ENCODE data around the gene ERC2. TPM values are rescaled to one million over a fixed set of nuclear protein-coding genes. Genes with fewer than 3 reads are reported as not detected.

ERC2 gene
- polyA plus RNA-seq, 3 donors = not detected

- Mint-ChIP-seq H3K27me3 (ENCODE audit: low read depth in 3 of 3) (peaks cover 5 to 25% (median 12%) of the 10 kb centered on the region in 3 donors), H3K27ac (no peak overlapping the region), H3K4me3 (no peak overlapping the region), H3K36me3 (no peaks in the 10 kb centered on the region), H3K9me3 (no peaks in the 10 kb centered on the region), H3K4me1 (no peaks in the 10 kb centered on the region)
- DNase-seq = no peak
- intact Hi-C loops (cut with micrococcal nuclease) = no loop called here
- Histone ChIP-seq H3K4me3 (replicated peaks in 1 of 3; ENCODE audit: low read depth in 2 of 3, low read length in 3 of 3) (no peak overlapping the region), H3K9ac (ENCODE audit: insufficient read depth, low read length, poor library complexity, severe bottlenecking) (no peak overlapping the region), H3K79me2 (ENCODE audit: insufficient read depth, low read length) (no peaks in the 10 kb centered on the region), H3K36me3 (replicated peaks in 1 of 2; ENCODE audit: control insufficient read depth in 1 of 2, insufficient read depth in 2 of 2, low read length in 2 of 2) (no peaks in the 10 kb centered on the region), H3K27ac (ENCODE audit: low read depth in 1 of 2, low read length in 2 of 2) (no peak overlapping the region), H3K9me3 (replicated peaks in 1 of 2; ENCODE audit: control insufficient read depth in 1 of 2, insufficient read depth in 1 of 2, low read length in 2 of 2) (no peaks in the 10 kb centered on the region), H3K4me2 (replicated peaks; ENCODE audit: extremely low read depth, low read length, poor library complexity, severe bottlenecking) (no peak overlapping the region), H3K4me1 (ENCODE audit: control insufficient read depth in 1 of 2, insufficient read depth in 2 of 2, low read length in 2 of 2) (no peaks in the 10 kb centered on the region), H4K20me1 (ENCODE audit: insufficient read depth, low read length) (no peaks in the 10 kb centered on the region), H2AFZ (ENCODE audit: insufficient read depth, low read depth, low read length, poor library complexity, severe bottlenecking) (no peak overlapping the region), H3K27me3 (ENCODE audit: control insufficient read depth in 2 of 2, insufficient read depth in 2 of 2, low read length in 2 of 2) (peaks cover 8 to 14% of the 10 kb centered on the region in 2 donors)
- WGBS (ENCODE audit: insufficient coverage) = 81% methylated on average over 4 of the region's 6 CpGs
- TF ChIP-seq CTCF (IDR thresholded peaks at IDR 0.05) = no peak
Measured at GRCh38 chr3:55473788-55474187, 994.5 kb downstream of the ERC2 start.

GRCh38 chr3:55471522-55472280 lies 996.6 kb downstream of the ERC2 start:
- H3K79me2 ChIP-seq (ENCODE audit: insufficient read depth, low read length) = no peaks in the 10 kb centered on the region
- H3K36me3 ChIP-seq (replicated peaks in 1 of 2; ENCODE audit: control insufficient read depth in 1 of 2, insufficient read depth in 2 of 2, low read length in 2 of 2) = no peaks in the 10 kb centered on the region
- no peaks in the 10 kb centered on the region for H3K9me3 ChIP-seq (replicated peaks in 1 of 2; ENCODE audit: control insufficient read depth in 1 of 2, insufficient read depth in 1 of 2, low read length in 2 of 2)
- WGBS (ENCODE audit: insufficient coverage) = 85% methylated on average over 6 of the region's 8 CpGs
- no peaks in the 10 kb centered on the region for H4K20me1 ChIP-seq (ENCODE audit: insufficient read depth, low read length)
- DNase-seq = no peak
- H3K4me2 ChIP-seq (replicated peaks; ENCODE audit: extremely low read depth, low read length, poor library complexity, severe bottlenecking) = no peak overlapping the region
- Mint-ChIP-seq H3K27ac (no peak overlapping the region), H3K36me3 (no peaks in the 10 kb centered on the region), H3K4me1 (no peaks in the 10 kb centered on the region), H3K4me3 (no peak overlapping the region), H3K27me3 (ENCODE audit: low read depth in 3 of 3) (peaks cover 3 to 9% (median 9%) of the 10 kb centered on the region in 3 donors), H3K9me3 (no peaks in the 10 kb centered on the region)
- no peak overlapping the region for H3K27ac ChIP-seq (ENCODE audit: low read depth in 1 of 2, low read length in 2 of 2)
- H3K27me3 ChIP-seq (ENCODE audit: control insufficient read depth in 2 of 2, insufficient read depth in 2 of 2, low read length in 2 of 2) = peaks cover 0 to 2% of the 10 kb centered on the region in 2 donors
- H3K4me3 ChIP-seq (replicated peaks in 1 of 3; ENCODE audit: low read depth in 2 of 3, low read length in 3 of 3) = no peak overlapping the region
- no peak overlapping the region for H2AFZ ChIP-seq (ENCODE audit: insufficient read depth, low read depth, low read length, poor library complexity, severe bottlenecking)
- TF ChIP-seq CTCF (IDR thresholded peaks at IDR 0.05) = no peak
- intact Hi-C loops (cut with micrococcal nuclease) = no loop called here
- H3K4me1 ChIP-seq (ENCODE audit: control insufficient read depth in 1 of 2, insufficient read depth in 2 of 2, low read length in 2 of 2) = no peaks in the 10 kb centered on the region
- H3K9ac ChIP-seq (ENCODE audit: insufficient read depth, low read length, poor library complexity, severe bottlenecking) = no peak overlapping the region

Data from CD14-positive monocyte (primary cell).